HEK293T (cell line): ENCODE measurements around the gene ACOT12.

ENCODE experiments used
- CTBP1 ChIP-seq: fragments of 450-650 bp; IDR thresholded peaks from 2 replicates; pipeline ENCODE4 v1.6.1; 2016; ENCODE audit warnings: borderline replicate concordance
- ELF4 ChIP-seq: fragments of 450-650 bp; IDR thresholded peaks from 2 replicates; pipeline ENCODE4 v1.6.1; 2017; ENCODE audit warnings: antibody characterized with exemption
- FOXM1 ChIP-seq: fragments of 450-650 bp; IDR thresholded peaks from 2 replicates; pipeline ENCODE4 v1.6.1; 2017; ENCODE audit warnings: mild to moderate bottlenecking, borderline replicate concordance
- ZNF384 ChIP-seq: fragments of 450-650 bp; IDR thresholded peaks from 2 replicates; pipeline ENCODE4 v1.6.1; 2016

DNA sequence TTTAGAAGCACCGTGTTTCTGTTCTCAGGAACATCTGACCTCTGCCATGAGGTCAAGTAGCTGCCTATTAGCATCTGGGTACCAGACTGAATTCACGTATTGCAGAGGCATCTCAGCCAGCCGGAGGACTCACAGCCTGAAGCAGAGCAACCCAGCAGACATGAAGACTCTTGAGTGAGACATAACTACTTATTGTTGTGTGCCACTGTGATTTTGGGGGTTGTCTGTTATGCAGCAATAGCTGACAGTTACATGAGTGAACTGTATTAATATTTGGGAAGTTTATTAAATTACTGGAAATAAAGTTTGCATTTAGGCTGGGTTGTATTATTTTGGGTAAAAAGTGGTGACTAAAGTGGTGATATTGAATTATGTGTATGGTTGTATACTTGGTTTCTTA, 1.3 kb upstream of the ACOT12 start:
- TF ChIP-seq FOXM1 (no peak), ZNF384 (no peak), CTBP1 (no peak), ELF4 (no peak)
